HG03342 (cell line): ENCODE data around the gene MACROD2.

ENCODE experiments used
- ATAC-seq: cut with Tn5 transposase; IDR thresholded peaks from one replicate; pipeline ENCODE4 v1.9.1; 2021; ENCODE audit warnings: mild to moderate bottlenecking, moderate library complexity; ENCODE audit not compliant: unreplicated experiment

MACROD2 gene

GRCh38 chr20:14696478-14696877 is 701.2 kb downstream of the MACROD2 start:
- no peak for ATAC-seq

GRCh38 chr20:14696937-14697336 is 701.6 kb downstream of the MACROD2 start:
- no peak for ATAC-seq

- no peak for ATAC-seq
Measured at GRCh38 chr20:14698125-14698524, 702.8 kb downstream of the MACROD2 start.

GRCh38 chr20:14698605-14699373 is 703.5 kb downstream of the MACROD2 start:
- no peak for ATAC-seq

GRCh38 chr20:14700639-14700960 is 705.3 kb downstream of the MACROD2 start:
- ATAC-seq = peak; percentile 58

GRCh38 chr20:14701326-14701725 is 706.0 kb downstream of the MACROD2 start:
- no peak for ATAC-seq

GRCh38 chr20:14706555-14706954 is 711.2 kb downstream of the MACROD2 start:
- ATAC-seq = no peak

- no peak for ATAC-seq
Measured at GRCh38 chr20:14707026-14707680, 711.8 kb downstream of the MACROD2 start.

- ATAC-seq = no peak
Measured at GRCh38 chr20:14707865-14708596, 712.7 kb downstream of the MACROD2 start.

GRCh38 chr20:14709439-14709838 is 714.1 kb downstream of the MACROD2 start:
- ATAC-seq = no peak

- ATAC-seq = no peak
Measured at GRCh38 chr20:14710951-14711350, 715.6 kb downstream of the MACROD2 start.

GRCh38 chr20:14711652-14712051 is 716.3 kb downstream of the MACROD2 start:
- ATAC-seq = no peak

- no peak for ATAC-seq
Measured at GRCh38 chr20:14712302-14712739, 717.0 kb downstream of the MACROD2 start.

- ATAC-seq = no peak
Measured at GRCh38 chr20:14715400-14715799, 720.1 kb downstream of the MACROD2 start.

GRCh38 chr20:14716351-14716801 is 721.1 kb downstream of the MACROD2 start:
- no peak for ATAC-seq

GRCh38 chr20:14717134-14717999 is 722.1 kb downstream of the MACROD2 start:
- ATAC-seq = peak; percentile 90

- no peak for ATAC-seq
Measured at GRCh38 chr20:14720251-14720650, 724.9 kb downstream of the MACROD2 start.

GRCh38 chr20:14721926-14722452 is 726.7 kb downstream of the MACROD2 start:
- no peak for ATAC-seq

GRCh38 chr20:14723614-14724013 is 728.3 kb downstream of the MACROD2 start:
- no peak for ATAC-seq

- ATAC-seq = no peak
Measured at GRCh38 chr20:14724036-14724435, 728.7 kb downstream of the MACROD2 start.

GRCh38 chr20:14724468-14724867 is 729.2 kb downstream of the MACROD2 start:
- ATAC-seq = no peak
